ENCODE measurements around the gene LAMC3.
A peak's percentile ranks its signal among the peaks of the same experiment; 100 is the strongest.

The LAMC3 gene

GRCh38 chr9:131015876-131016397 lies 7.0 kb downstream of the LAMC3 start:
- H3K36me3 ChIP-seq (ENCODE audit: control insufficient read depth, insufficient read depth, low read length) = no peaks in the 10 kb centered on the region
- no peak for DNase-seq (ENCODE audit: extremely low read depth, insufficient read length)
- TF ChIP-seq CTCF (IDR thresholded peaks at IDR 0.05; ENCODE audit: insufficient read depth, low read length, poor library complexity, severe bottlenecking) = no peak
- no peaks in the 10 kb centered on the region for H3K27me3 ChIP-seq (replicated peaks; ENCODE audit: control insufficient read depth, insufficient read depth, low read length)
- H3K4me3 ChIP-seq (replicated peaks; ENCODE audit: low read depth, low read length) = no peak overlapping the region

GRCh38 chr9:131017067-131017466 lies 8.1 kb downstream of the LAMC3 start:
- no peaks in the 10 kb centered on the region for H3K36me3 ChIP-seq (ENCODE audit: control insufficient read depth, insufficient read depth, low read length)
- no peaks in the 10 kb centered on the region for H3K27me3 ChIP-seq (replicated peaks; ENCODE audit: control insufficient read depth, insufficient read depth, low read length)
- DNase-seq (ENCODE audit: extremely low read depth, insufficient read length) = no peak
- TF ChIP-seq CTCF (IDR thresholded peaks at IDR 0.05; ENCODE audit: insufficient read depth, low read length, poor library complexity, severe bottlenecking) = no peak
- no peak overlapping the region for H3K4me3 ChIP-seq (replicated peaks; ENCODE audit: low read depth, low read length)

- no peaks in the 10 kb centered on the region for H3K27me3 ChIP-seq (replicated peaks; ENCODE audit: control insufficient read depth, insufficient read depth, low read length)
- no peak for DNase-seq (ENCODE audit: extremely low read depth, insufficient read length)
- TF ChIP-seq CTCF (IDR thresholded peaks at IDR 0.05; ENCODE audit: insufficient read depth, low read length, poor library complexity, severe bottlenecking) = peak; percentile 18
- no peak overlapping the region for H3K4me3 ChIP-seq (replicated peaks; ENCODE audit: low read depth, low read length)
- no peaks in the 10 kb centered on the region for H3K36me3 ChIP-seq (ENCODE audit: control insufficient read depth, insufficient read depth, low read length)
Observed at GRCh38 chr9:131018621-131019020, 9.6 kb downstream of the LAMC3 start.

GRCh38 chr9:131019388-131020239 lies 10.6 kb downstream of the LAMC3 start:
- Histone ChIP-seq H3K36me3 (ENCODE audit: control insufficient read depth, insufficient read depth, low read length) (no peaks in the 10 kb centered on the region), H3K4me3 (replicated peaks; ENCODE audit: low read depth, low read length) (no peak overlapping the region), H3K27me3 (replicated peaks; ENCODE audit: control insufficient read depth, insufficient read depth, low read length) (no peaks in the 10 kb centered on the region)
- DNase-seq (ENCODE audit: extremely low read depth, insufficient read length) = no peak
- no peak for TF ChIP-seq CTCF (IDR thresholded peaks at IDR 0.05; ENCODE audit: insufficient read depth, low read length, poor library complexity, severe bottlenecking)

- no peak overlapping the region for H3K4me3 ChIP-seq (replicated peaks; ENCODE audit: low read depth, low read length)
- H3K36me3 ChIP-seq (ENCODE audit: control insufficient read depth, insufficient read depth, low read length) = no peaks in the 10 kb centered on the region
- DNase-seq (ENCODE audit: extremely low read depth, insufficient read length) = no peak
- no peak for TF ChIP-seq CTCF (IDR thresholded peaks at IDR 0.05; ENCODE audit: insufficient read depth, low read length, poor library complexity, severe bottlenecking)
- no peaks in the 10 kb centered on the region for H3K27me3 ChIP-seq (replicated peaks; ENCODE audit: control insufficient read depth, insufficient read depth, low read length)
Observed at GRCh38 chr9:131020388-131020787, 11.4 kb downstream of the LAMC3 start.

Measured in GM06990 (cell line).